Liver (tissue), 9 donors: Measurements from ENCODE around the gene ST8SIA1. TPM values are rescaled to one million over a fixed set of nuclear protein-coding genes. Genes with fewer than 3 reads are reported as not detected.

Experiments
- DNase-seq: peaks from one replicate; pipeline ENCODE4 v3.0.0-alpha.2; 2017; ENCODE audit warnings: low spot score
- H3K27ac ChIP-seq, 2 donors: one replicate each; pipeline ENCODE4 v1.7.0; 2013; ENCODE audit warnings: inconsistent platforms in 2 of 2, low read length in 2 of 2, control low read depth in 1 of 2, low read depth in 1 of 2, mild to moderate bottlenecking in 1 of 2
- H3K27me3 ChIP-seq, 4 donors: one replicate each; pipeline versions ENCODE4 v1.6.1 to v1.7.0; 2013; ENCODE audit warnings: low read length in 3 of 4, inconsistent platforms in 1 of 4, mild to moderate bottlenecking in 1 of 4, moderate library complexity in 1 of 4; ENCODE audit not compliant: control insufficient read depth in 4 of 4, insufficient read depth in 4 of 4
- H3K36me3 ChIP-seq, 4 donors: one replicate each; pipeline versions ENCODE4 v1.6.1 to v1.7.0; 2013; ENCODE audit warnings: low read length in 3 of 4, mild to moderate bottlenecking in 3 of 4, low read depth in 1 of 4, moderate library complexity in 1 of 4; ENCODE audit not compliant: control insufficient read depth in 4 of 4, insufficient read depth in 3 of 4
- H3K4me1 ChIP-seq, 4 donors: one replicate each; pipeline versions ENCODE4 v1.6.1 to v1.7.0; 2013; ENCODE audit warnings: low read length in 3 of 4, mild to moderate bottlenecking in 3 of 4, moderate library complexity in 1 of 4; ENCODE audit not compliant: control insufficient read depth in 4 of 4, insufficient read depth in 4 of 4
- H3K4me3 ChIP-seq, 3 donors: one replicate each; pipeline versions ENCODE4 v1.6.1 to v1.7.0; 2013; ENCODE audit warnings: low read length in 3 of 3, control low read depth in 1 of 3, low read depth in 1 of 3, mild to moderate bottlenecking in 1 of 3
- H3K9ac ChIP-seq, 2 donors: one replicate each; pipeline ENCODE4 v1.7.0; 2013; ENCODE audit warnings: low read length in 2 of 2, mild to moderate bottlenecking in 2 of 2, moderate library complexity in 2 of 2, control low read depth in 1 of 2, low read depth in 1 of 2
- H3K9me3 ChIP-seq, 4 donors: one replicate each; pipeline versions ENCODE4 v1.6.1 to v1.7.0; 2013; ENCODE audit warnings: low read length in 3 of 4; ENCODE audit not compliant: control insufficient read depth in 4 of 4
- EGR1 ChIP-seq, 2 donors: IDR thresholded peaks; 2 replicates each; pipeline ENCODE4 v1.6.1; 2016 to 2018; ENCODE audit warnings: antibody characterized with exemption in 2 of 2, low read depth in 2 of 2
- FOXA1 ChIP-seq: IDR thresholded peaks from 2 replicates; pipeline ENCODE4 v1.6.1; 2016; ENCODE audit warnings: antibody characterized with exemption
- FOXA2 ChIP-seq: IDR thresholded peaks from 2 replicates; pipeline ENCODE4 v1.6.1; 2016; ENCODE audit warnings: antibody characterized with exemption
- GABPA ChIP-seq, 2 donors: IDR thresholded peaks in 1 of 2; conservative IDR thresholded peaks in 1 of 2; 2 replicates each; pipeline ENCODE4 v1.6.1; 2016; ENCODE audit warnings: antibody characterized with exemption in 2 of 2, mild to moderate bottlenecking in 1 of 2, moderate library complexity in 1 of 2
- HNF4A ChIP-seq, 2 donors: conservative IDR thresholded peaks; 2 replicates each; pipeline ENCODE4 v1.6.1; 2016; ENCODE audit warnings: antibody characterized with exemption in 2 of 2, mild to moderate bottlenecking in 2 of 2
- HNF4G ChIP-seq: IDR thresholded peaks from 2 replicates; pipeline ENCODE4 v1.6.1; 2016; ENCODE audit warnings: antibody characterized with exemption
- JUND ChIP-seq, 2 donors: IDR thresholded peaks; 2 replicates each; pipeline ENCODE4 v1.6.1; 2016; ENCODE audit warnings: antibody characterized with exemption in 2 of 2
- NR2F2 ChIP-seq: IDR thresholded peaks from 2 replicates; pipeline ENCODE4 v1.6.1; 2016; ENCODE audit warnings: antibody characterized with exemption
- RAD21 ChIP-seq, 2 donors: IDR thresholded peaks; 2 replicates each; pipeline ENCODE4 v1.6.1; 2016; ENCODE audit warnings: antibody characterized with exemption in 2 of 2, mild to moderate bottlenecking in 2 of 2
- RXRA ChIP-seq, 2 donors: IDR thresholded peaks; 2 replicates each; pipeline ENCODE4 v1.6.1; 2017 to 2018; ENCODE audit warnings: antibody characterized with exemption in 2 of 2, mild to moderate bottlenecking in 1 of 2
- SP1 ChIP-seq: IDR thresholded peaks from 2 replicates; pipeline ENCODE4 v1.6.1; 2018; ENCODE audit warnings: antibody characterized with exemption, mild to moderate bottlenecking
- TAF1 ChIP-seq: conservative IDR thresholded peaks from 2 replicates; pipeline ENCODE4 v1.6.1; 2016; ENCODE audit warnings: antibody characterized with exemption, mild to moderate bottlenecking
- YY1 ChIP-seq: IDR thresholded peaks from 2 replicates; pipeline ENCODE4 v1.6.1; 2016; ENCODE audit warnings: antibody characterized with exemption, mild to moderate bottlenecking
- WGBS: extraction: QIAGEN DNeasy Blood & Tissue Kit; methylation state at CpG from one replicate; pipeline ENCODE4 v1.1.7; 2013; 5-methylcytosine and 5-hydroxymethylcytosine counted together
- polyA plus RNA-seq, 2 donors: library from polyadenylated mRNA; stranded (reverse) in 1 of 2; unstranded in 1 of 2; fragments of 200-250 nt in 1 of 2; fragments of >200 nt in 1 of 2; fragmentation: Nextera tagmentation in 1 of 2; extraction: Ambion mirVana in 1 of 2; gene quantifications; one replicate each; pipeline versions ENCODE4 v1.2.1 to v1.2.3, GENCODE V29; 2013 to 2015
- total RNA-seq, 2 donors: library from RNA; depleted of rRNA; stranded (reverse); fragments of >200 nt; gene quantifications; one replicate each; pipeline ENCODE4 v1.2.3, GENCODE V29; 2014
- TF ChIP-seq, protein P1 (sequence below): IDR thresholded peaks from 2 replicates; pipeline ENCODE4 v1.6.1; 2016; ENCODE audit warnings: antibody characterized with exemption
- TF ChIP-seq, protein P2 (sequence below): IDR thresholded peaks from 2 replicates; pipeline ENCODE4 v1.6.1; 2016; ENCODE audit warnings: antibody characterized with exemption
- TF ChIP-seq, protein P3 (sequence below): fragments of 150-350 bp; IDR thresholded peaks from 2 replicates; pipeline ENCODE4 v1.5.1; 2017; ENCODE audit warnings: improper control_type of control experiment, low read depth, low read length; ENCODE audit not compliant: missing input control
- TF ChIP-seq, protein P4 (sequence below): IDR thresholded peaks from 2 replicates; pipeline ENCODE4 v1.6.1; 2016; ENCODE audit warnings: antibody characterized with exemption, mild to moderate bottlenecking
- TF ChIP-seq, protein P5 (sequence below): IDR thresholded peaks from 2 replicates; pipeline ENCODE4 v1.6.1; 2016; ENCODE audit warnings: antibody characterized with exemption
- donor health status: healthy.
- donor health status: healthy.
- donor health status: healthy.
- donor health status: healthy.
- donor health status: healthy.

Gene ST8SIA1
- total and polyA plus RNA-seq, 4 donors = 0.02 to 1.0 (median 0.17) TPM; not detected in 1

DNA sequence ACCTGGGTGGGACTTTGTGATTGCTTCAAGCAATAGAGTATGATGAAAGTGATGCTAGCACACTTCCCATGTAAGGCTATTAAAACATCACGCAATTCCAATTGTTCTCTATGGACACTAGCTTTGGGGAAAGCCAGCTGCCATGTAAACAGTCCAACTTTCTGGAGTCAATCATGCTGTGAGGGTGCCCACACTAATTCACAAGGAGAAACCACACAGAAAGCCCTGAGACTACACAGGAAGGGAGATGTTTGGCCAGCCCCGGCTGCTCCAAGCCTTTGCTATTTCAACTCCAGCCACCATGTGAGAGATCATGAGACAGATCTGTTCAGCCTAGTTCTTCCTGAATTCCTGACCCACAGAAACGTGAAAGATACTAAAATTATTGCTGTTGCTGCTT is 96.3 kb downstream of the ST8SIA1 start:
- no peak overlapping the region for H3K27ac ChIP-seq
- no peaks in the 10 kb centered on the region for H3K4me1 ChIP-seq
- no peak for DNase-seq
- H3K36me3 ChIP-seq = no peaks in the 10 kb centered on the region
- WGBS = 63% methylated on average over 3 of the region's 3 CpGs
- H3K4me3 ChIP-seq = no peak overlapping the region
- no peaks in the 10 kb centered on the region for H3K27me3 ChIP-seq
- no peak overlapping the region for H3K9ac ChIP-seq
- TF ChIP-seq NR2F2 (no peak), GABPA (IDR thresholded peaks at IDR 0.05 in 1 of 2, conservative IDR thresholded peaks at IDR 0.05 in 1 of 2) (no peak), JUND (IDR thresholded peaks at IDR 0.05) (no peak), HNF4A (conservative IDR thresholded peaks at IDR 0.05) (no peak), HNF4G (no peak), RAD21 (IDR thresholded peaks at IDR 0.05) (no peak), RXRA (IDR thresholded peaks at IDR 0.05) (no peak), FOXA2 (no peak), SP1 (no peak), YY1 (no peak), EGR1 (IDR thresholded peaks at IDR 0.05; ENCODE audit: low read depth in 2 of 2) (no peak)
- TF ChIP-seq, protein P1, sequence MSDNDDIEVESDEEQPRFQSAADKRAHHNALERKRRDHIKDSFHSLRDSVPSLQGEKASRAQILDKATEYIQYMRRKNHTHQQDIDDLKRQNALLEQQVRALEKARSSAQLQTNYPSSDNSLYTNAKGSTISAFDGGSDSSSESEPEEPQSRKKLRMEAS = no peak
- TF ChIP-seq, protein P2, sequence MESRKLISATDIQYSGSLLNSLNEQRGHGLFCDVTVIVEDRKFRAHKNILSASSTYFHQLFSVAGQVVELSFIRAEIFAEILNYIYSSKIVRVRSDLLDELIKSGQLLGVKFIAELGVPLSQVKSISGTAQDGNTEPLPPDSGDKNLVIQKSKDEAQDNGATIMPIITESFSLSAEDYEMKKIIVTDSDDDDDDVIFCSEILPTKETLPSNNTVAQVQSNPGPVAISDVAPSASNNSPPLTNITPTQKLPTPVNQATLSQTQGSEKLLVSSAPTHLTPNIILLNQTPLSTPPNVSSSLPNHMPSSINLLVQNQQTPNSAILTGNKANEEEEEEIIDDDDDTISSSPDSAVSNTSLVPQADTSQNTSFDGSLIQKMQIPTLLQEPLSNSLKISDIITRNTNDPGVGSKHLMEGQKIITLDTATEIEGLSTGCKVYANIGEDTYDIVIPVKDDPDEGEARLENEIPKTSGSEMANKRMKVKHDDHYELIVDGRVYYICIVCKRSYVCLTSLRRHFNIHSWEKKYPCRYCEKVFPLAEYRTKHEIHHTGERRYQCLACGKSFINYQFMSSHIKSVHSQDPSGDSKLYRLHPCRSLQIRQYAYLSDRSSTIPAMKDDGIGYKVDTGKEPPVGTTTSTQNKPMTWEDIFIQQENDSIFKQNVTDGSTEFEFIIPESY = no peak
- TF ChIP-seq, protein P3, sequence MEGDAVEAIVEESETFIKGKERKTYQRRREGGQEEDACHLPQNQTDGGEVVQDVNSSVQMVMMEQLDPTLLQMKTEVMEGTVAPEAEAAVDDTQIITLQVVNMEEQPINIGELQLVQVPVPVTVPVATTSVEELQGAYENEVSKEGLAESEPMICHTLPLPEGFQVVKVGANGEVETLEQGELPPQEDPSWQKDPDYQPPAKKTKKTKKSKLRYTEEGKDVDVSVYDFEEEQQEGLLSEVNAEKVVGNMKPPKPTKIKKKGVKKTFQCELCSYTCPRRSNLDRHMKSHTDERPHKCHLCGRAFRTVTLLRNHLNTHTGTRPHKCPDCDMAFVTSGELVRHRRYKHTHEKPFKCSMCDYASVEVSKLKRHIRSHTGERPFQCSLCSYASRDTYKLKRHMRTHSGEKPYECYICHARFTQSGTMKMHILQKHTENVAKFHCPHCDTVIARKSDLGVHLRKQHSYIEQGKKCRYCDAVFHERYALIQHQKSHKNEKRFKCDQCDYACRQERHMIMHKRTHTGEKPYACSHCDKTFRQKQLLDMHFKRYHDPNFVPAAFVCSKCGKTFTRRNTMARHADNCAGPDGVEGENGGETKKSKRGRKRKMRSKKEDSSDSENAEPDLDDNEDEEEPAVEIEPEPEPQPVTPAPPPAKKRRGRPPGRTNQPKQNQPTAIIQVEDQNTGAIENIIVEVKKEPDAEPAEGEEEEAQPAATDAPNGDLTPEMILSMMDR = no peak
- TF ChIP-seq, protein P4, sequence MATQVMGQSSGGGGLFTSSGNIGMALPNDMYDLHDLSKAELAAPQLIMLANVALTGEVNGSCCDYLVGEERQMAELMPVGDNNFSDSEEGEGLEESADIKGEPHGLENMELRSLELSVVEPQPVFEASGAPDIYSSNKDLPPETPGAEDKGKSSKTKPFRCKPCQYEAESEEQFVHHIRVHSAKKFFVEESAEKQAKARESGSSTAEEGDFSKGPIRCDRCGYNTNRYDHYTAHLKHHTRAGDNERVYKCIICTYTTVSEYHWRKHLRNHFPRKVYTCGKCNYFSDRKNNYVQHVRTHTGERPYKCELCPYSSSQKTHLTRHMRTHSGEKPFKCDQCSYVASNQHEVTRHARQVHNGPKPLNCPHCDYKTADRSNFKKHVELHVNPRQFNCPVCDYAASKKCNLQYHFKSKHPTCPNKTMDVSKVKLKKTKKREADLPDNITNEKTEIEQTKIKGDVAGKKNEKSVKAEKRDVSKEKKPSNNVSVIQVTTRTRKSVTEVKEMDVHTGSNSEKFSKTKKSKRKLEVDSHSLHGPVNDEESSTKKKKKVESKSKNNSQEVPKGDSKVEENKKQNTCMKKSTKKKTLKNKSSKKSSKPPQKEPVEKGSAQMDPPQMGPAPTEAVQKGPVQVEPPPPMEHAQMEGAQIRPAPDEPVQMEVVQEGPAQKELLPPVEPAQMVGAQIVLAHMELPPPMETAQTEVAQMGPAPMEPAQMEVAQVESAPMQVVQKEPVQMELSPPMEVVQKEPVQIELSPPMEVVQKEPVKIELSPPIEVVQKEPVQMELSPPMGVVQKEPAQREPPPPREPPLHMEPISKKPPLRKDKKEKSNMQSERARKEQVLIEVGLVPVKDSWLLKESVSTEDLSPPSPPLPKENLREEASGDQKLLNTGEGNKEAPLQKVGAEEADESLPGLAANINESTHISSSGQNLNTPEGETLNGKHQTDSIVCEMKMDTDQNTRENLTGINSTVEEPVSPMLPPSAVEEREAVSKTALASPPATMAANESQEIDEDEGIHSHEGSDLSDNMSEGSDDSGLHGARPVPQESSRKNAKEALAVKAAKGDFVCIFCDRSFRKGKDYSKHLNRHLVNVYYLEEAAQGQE = no peak
- peaks cover 0 to 3% (median 0%) of the 10 kb centered on the region in 4 donors for H3K9me3 ChIP-seq

DNA sequence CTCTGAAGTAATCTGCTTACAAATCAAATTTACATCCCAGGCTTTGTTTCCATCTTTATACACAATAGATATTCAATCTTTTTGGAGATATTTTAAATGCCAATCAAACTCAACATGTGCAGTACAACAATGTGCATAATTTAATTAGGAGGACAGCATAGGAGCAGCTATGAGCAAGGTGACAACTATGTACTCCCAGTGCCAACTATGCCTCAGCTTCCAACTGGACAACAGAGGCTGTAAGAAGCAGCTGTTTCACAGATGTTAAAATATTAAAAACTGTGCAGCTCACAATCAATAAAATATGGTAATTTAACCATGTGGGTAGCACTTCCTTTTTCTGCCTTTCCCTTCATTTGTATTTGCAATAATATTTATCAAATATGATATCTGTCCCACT is 99.9 kb downstream of the ST8SIA1 start:
- H3K27me3 ChIP-seq = no peaks in the 10 kb centered on the region
- no peak overlapping the region for H3K4me3 ChIP-seq
- no peak overlapping the region for H3K9ac ChIP-seq
- H3K4me1 ChIP-seq = peaks cover 1 to 11% (median 9%) of the 10 kb centered on the region in 4 donors
- peaks cover 0 to 3% (median 0%) of the 10 kb centered on the region in 4 donors for H3K9me3 ChIP-seq
- H3K27ac ChIP-seq = no peak overlapping the region
- DNase-seq = no peak
- H3K36me3 ChIP-seq = no peaks in the 10 kb centered on the region
- TF ChIP-seq SP1 = no peak
- no peak for TF ChIP-seq GABPA (IDR thresholded peaks at IDR 0.05 in 1 of 2, conservative IDR thresholded peaks at IDR 0.05 in 1 of 2)
- TF ChIP-seq RAD21 (IDR thresholded peaks at IDR 0.05) = no peak
- TF ChIP-seq, protein P5, sequence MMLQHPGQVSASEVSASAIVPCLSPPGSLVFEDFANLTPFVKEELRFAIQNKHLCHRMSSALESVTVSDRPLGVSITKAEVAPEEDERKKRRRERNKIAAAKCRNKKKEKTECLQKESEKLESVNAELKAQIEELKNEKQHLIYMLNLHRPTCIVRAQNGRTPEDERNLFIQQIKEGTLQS = no peak
- TF ChIP-seq FOXA2 = no peak
- no peak for TF ChIP-seq JUND (IDR thresholded peaks at IDR 0.05)
- TF ChIP-seq, protein P4 = no peak
- no peak for TF ChIP-seq FOXA1
- TF ChIP-seq, protein P2 = no peak
- TF ChIP-seq YY1 = no peak
- TF ChIP-seq TAF1 = no peak
- TF ChIP-seq NR2F2 = no peak
- no peak for TF ChIP-seq RXRA (IDR thresholded peaks at IDR 0.05)
- no peak for TF ChIP-seq EGR1 (IDR thresholded peaks at IDR 0.05; ENCODE audit: low read depth in 2 of 2)
- no peak for TF ChIP-seq HNF4G
